HG03139 (cell line): ENCODE results near the gene ALDH16A1.
"Not testable (repeated sequence)": the region's sequence is repeated elsewhere in the genome, so short reads cannot be mapped to it uniquely, and the experiment has no call there.

Experiments
- ATAC-seq: cut with Tn5 transposase; IDR thresholded peaks from one replicate; pipeline ENCODE4 v1.9.1; 2021; ENCODE audit not compliant: unreplicated experiment

The ALDH16A1 gene

DNA sequence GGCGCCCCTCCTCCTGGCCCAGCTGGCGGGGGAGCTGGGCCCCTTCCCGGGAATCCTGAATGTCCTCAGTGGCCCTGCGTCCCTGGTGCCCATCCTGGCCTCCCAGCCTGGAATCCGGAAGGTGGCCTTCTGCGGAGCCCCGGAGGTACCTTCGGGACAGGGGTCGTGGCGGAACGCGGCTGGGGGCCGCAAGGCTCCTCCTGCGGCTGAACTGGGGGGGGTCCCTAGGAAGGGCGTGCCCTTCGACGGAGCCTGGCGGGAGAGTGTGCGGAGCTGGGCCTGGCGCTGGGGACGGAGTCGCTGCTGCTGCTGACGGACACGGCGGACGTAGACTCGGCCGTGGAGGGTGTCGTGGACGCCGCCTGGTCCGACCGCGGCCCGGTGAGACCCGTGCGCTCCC, 8.6 kb downstream of the ALDH16A1 start:
- no peak for ATAC-seq

DNA sequence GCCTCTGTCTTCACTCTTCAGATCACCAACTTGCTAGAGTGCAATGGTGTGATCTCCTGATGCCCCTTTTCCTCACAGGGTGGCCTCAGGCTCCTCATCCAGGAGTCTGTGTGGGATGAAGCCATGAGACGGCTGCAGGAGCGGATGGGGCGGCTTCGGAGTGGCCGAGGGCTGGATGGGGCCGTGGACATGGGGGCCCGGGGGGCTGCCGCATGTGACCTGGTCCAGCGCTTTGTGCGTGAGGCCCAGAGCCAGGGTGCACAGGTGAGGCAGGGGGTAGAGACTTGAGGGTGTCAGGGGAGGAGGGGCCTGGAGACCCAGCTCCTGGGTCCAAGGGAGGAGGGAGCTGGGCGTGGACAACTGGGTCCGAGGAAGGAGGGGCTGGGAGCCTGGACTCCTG, 9.5 kb downstream of the ALDH16A1 start:
- no peak for ATAC-seq

DNA sequence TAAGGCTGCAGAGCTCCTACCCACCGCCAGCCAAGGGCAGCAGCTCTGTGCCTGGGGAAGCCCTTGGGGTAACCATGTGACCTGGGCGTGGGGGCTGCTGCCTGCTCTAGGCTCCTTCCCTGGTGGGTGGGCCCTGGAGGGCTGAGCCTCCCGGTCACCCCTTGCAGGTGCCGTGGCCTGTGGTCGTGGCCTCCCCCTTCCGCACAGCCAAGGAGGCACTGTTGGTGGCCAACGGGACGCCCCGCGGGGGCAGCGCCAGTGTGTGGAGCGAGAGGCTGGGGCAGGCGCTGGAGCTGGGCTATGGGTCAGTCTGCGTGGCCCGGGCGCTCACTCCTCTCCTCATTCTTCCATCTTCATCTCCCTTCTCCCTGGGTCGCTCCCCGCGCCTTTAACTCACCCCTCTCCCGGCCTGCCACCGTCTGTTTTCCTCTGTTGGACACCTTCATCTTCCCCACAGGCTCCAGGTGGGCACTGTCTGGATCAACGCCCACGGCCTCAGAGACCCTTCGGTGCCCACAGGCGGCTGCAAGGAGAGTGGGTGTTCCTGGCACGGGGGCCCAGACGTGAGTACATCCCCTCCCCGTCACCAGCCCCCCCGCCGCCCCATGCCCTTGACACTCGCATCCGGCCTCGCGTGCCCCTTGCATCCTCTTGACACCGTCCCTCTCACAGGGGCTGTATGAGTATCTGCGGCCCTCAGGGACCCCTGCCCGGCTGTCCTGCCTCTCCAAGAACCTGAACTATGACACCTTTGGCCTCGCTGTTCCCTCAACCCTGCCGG, 11.1 kb downstream of the ALDH16A1 start:
- ATAC-seq: no peak

DNA sequence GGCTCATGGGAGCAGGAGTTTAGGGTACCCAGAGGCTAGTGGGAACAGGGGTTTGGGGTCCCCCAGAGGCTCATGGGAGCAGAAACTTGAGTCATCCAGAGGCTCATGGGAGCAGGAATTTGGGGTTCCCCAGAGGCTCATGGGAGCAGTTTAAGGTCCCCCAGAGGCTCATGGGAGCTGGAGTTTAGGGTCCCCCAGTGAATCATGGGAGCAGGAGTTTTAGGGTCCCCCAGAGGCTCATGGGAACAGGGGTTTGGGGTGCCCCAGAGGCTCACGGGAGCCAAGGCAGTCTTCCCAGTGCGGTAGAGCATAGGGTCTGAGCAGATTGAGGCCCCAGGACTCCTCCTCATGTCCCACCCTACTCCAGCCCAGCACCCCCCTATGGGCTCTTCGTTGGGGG, 12.3 kb downstream of the ALDH16A1 start:
- no peak for ATAC-seq

DNA sequence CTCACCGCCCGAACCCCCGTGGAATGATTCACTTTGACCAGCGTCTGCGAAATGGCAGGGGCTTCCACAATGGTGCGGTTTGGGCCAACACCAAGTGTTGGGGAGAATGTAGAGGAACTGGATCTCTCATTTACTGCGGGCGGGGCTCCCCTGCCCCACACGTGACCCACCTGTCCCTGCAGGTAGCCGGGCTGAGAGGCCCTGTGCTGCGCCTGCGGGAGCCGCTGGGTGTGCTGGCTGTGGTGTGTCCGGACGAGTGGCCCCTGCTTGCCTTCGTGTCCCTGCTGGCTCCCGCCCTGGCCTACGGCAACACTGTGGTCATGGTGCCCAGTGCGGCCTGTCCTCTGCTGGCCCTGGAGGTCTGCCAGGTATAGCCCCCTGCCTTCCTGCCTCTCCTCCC, 15.2 kb downstream of the ALDH16A1 start:
- no peak for ATAC-seq

DNA sequence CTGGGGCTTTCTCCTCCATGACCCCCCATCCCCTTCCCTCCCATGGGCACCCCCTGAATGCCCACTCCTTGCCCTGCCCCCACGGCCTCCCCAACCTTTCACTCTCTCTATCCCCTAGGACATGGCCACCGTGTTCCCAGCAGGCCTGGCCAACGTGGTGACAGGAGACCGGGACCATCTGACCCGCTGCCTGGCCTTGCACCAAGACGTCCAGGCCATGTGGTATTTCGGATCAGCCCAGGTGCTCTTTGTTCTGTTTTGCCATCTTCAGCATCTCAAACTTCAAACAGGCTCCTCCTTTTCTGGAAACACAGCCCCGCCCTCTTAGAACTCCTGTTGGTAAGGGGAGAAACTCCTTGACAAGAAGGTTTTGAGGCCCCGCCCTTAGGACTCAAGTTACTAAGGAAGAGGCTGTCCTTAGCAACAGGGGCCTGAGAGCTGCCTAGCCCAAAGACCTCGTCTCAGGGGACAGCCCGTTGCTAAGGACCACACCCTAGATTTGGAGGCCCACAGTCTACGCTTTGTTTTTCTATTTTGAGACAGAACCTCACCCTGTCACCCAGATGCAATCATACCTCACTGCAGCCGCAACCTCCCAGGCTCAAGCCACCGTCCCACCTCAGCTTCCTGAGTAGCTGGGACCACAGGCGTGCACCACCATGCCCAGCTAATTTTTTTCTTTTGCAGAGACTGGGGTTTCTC, 15.9 kb downstream of the ALDH16A1 start:
- ATAC-seq: peak; percentile 59

DNA sequence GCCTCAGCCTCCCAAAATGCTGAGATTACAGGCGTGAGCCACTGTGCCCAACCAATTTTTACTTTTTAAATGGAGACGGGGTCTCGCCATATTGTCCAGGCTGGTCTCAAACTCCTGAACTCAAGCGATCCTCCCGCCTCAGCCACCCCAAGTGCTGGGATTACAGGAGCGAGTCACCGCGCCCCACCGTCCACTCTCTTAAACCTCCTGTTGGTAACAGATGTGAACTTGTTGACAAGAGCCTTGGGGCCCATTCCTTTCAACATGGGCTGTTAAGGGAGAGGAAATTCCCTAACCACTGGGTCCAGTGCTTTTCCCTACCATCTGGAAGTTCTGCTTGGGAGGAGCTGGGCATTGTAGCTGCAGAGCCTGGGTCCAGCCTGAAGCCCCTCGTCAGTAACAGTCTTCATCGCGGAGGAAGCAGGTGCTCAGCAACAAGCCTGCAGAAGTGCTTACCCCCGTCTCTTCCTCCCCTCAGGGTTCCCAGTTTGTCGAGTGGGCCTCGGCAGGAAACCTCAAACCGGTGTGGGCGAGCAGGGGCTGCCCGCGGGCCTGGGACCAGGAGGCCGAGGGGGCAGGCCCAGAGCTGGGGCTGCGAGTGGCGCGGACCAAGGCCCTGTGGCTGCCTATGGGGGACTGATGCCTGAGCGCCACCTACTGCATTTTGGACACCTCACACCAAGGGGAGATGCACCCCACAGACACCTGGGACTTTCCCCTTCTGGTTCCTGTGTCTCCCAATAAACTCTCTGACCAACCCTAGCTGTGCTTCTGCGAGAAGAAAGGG, 17.0 kb downstream of the ALDH16A1 start:
- ATAC-seq: peak; percentile 38

DNA sequence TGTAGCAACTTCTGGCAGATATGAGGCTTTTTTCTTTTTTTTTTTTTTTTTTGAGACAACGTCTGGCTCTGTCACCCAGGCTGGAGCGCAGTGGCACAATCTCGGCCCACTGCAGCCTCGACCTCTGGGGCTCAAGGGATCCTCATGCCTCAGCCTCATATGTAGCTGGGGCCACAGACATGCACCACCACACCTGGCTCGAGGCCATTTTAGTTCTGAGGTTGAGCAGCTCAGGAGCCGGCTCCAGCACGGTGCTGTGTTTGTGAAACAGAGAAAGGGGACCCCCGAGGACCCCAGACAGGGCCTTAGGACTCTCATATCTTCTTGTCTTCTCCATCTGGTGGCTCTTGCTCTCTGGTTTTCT, 17.6 kb downstream of the ALDH16A1 start:
- no peak for ATAC-seq

DNA sequence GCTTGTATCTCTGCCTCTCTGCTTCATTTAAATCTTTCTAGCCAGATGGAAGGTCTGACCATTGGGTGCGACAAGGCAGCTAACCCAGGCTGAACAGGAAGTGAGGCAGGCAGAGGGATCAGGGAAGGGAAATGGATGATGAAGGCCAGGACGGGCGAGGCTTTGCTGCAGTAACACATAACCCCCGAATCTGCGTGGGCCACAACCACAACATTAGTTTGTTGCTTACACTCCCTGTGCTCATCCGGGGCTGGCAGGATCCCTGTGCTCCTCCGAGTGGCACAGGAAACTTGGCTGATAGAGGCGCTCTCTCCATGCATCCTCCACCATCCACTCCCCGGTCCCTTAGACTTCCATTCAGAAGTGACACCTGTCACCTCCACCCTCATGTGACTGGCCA, 19.9 kb downstream of the ALDH16A1 start:
- ATAC-seq: no peak

DNA sequence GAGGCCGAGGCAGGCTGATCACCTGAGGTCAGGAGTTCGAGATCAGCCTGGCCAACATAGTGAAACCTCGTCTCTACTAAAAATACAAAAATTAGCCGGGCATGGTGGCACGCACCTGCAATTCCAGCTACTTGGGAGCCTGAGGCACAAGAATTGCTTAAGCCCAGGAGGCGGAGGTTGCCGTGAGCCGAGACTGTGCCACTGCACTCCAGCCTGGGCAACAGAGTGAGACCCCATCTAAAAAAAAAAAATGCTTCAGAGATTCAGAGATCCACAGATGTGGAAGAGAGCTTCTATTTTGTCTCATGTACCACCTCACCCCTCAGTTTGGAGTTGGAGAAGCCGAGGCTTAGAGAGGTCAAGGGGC, 20.5 kb downstream of the ALDH16A1 start:
- ATAC-seq: not testable (repeated sequence)

DNA sequence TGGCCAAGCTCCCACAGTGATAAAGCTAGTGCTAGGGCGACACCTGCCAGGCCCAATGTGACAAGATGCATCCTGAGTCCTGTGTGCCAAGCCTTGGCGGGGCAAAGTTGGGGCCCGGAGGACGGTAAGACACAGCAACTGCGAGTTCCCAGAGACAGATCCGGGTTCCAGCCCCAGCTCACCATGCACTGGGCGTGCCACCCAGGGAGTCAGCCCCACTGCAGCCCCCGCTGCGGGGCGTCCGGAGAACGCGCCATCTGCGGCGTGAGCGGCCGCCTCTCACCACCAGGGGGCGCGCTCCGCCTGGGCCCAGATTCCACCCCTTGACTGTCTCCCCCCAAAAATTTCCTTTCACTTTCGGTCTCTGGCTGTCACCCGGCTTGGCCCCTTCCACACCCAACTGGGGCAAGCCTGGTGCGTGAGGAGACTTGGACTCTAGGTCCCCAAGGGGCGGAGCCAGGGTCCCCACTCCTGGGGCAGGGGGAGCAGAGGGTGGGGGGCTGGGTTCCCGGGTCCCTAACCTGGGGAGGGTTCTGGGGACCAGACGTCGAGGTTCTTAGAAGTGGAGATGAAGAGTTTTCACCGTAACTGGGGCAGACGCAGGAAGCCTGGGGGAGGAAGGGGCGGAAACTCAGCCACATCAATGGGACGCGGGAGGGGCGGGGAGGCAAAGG, 21.0 kb downstream of the ALDH16A1 start, which contains the start of gene FLT3LG:
TSS of gene FLT3LG (plus strand) at position 348 of the 674 bp plus-strand sequence. CDS start 425 bp downstream, outside the sequence.
- no peak for ATAC-seq

DNA sequence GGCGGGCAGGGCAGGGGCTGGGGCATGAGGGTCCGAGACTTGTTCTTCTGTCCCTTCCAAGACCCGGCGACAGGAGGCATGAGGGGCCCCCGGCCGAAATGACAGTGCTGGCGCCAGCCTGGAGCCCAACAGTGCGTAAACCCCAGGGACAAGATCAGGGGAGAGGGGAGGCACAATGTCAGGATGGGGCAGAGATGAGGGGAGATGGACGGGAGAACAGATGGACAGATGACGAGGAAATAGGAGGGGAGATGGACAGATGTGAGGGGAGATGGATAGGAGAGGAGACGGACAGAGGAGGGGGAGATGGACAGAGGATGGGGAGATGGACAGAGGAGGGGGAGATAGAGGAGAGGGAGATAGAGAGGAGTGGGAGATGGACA, 21.5 kb downstream of the ALDH16A1 start:
- ATAC-seq: no peak

DNA sequence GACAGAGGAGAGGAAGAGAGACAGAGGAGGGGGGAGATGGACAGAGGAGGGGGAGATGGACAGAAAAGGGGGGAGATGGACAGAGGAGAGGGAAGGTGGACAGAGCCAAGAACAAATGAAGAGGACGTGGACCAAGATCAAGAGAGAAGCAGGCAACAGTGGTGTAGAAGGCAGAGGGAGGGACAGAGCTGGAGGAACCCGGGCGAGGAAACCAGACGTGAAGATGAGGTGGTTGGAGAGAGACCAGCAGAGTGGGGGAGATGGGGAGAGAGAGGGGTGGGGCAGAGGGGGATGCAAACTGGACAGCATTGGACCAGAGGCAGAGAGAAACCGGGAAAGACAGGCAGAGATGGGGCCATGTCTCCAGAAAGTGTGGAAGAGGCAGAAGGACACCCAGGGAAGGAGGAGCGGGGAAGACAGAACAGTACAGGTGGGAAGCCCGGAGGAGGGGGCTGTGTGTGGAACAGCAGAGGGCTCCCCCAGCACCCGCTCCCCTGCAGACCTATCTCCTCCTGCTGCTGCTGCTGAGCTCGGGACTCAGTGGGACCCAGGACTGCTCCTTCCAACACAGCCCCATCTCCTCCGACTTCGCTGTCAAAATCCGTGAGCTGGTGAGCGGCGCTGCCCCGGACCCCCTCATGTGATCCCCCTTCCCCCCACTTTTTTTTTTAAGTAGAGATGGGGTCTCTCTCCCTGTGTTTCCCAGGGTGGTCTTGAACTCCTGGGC, 22.3 kb downstream of the ALDH16A1 start:
- ATAC-seq: no peak

DNA sequence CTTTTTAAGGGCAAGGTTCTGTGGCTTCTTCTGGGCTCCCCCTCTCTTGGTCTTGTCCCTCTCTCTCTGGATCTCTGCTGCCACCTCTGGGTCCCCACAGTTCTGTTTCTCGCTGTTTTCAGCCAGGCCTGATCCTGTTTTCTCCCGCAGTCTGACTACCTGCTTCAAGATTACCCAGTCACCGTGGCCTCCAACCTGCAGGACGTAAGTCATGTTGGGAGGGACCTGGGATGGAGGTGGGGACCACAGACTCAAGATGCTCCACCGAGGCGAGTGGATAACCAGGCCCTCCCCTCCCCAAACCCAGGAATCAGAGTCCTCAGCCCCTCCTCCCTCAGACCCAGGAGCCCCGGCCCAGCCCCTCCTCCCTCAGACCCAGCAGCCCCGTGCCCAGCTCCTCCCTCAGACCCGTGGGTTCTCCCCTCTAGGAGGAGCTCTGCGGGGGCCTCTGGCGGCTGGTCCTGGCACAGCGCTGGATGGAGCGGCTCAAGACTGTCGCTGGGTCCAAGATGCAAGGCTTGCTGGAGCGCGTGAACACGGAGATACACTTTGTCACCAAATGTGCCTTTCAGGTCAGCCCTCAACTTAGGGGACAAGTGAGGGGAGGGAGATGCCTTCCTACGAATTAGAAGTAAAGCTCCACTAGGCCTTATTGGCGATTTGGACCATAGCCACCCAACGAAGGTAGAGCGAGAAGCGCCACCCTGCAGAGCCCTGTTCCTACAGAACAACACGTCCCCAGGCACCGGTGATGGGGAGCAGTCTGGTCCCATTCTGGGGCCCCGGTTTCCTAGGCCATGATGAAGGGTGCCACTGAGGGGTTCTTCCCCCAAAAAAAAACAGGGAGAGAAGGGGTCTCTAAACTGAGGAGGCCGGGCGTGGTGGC, 23.2 kb downstream of the ALDH16A1 start:
- no peak for ATAC-seq

DNA sequence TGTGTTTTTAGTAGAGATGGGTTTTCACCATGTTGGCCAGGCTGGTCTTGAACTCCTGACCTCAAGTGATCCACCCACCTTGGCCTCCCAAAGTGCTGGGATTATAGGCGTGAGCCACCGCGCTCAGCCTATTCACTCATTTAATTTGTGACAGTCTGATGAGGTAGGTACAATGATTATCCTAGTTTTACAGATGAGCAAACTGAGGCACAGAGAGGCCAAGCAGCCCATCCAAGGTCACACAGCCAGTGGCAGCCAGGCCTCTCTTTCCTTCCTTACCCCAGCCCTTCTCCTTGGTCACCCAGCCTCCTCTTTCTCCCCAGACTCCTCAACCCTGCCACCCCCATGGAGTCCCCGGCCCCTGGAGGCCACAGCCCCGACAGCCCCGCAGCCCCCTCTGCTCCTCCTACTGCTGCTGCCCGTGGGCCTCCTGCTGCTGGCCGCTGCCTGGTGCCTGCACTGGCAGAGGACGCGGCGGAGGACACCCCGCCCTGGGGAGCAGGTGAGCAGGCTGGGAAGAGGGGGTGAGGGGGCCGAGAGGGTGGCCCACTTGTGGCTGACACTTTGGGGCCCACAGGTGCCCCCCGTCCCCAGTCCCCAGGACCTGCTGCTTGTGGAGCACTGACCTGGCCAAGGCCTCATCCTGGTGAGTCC, 27.1 kb downstream of the ALDH16A1 start:
- ATAC-seq: no peak

DNA sequence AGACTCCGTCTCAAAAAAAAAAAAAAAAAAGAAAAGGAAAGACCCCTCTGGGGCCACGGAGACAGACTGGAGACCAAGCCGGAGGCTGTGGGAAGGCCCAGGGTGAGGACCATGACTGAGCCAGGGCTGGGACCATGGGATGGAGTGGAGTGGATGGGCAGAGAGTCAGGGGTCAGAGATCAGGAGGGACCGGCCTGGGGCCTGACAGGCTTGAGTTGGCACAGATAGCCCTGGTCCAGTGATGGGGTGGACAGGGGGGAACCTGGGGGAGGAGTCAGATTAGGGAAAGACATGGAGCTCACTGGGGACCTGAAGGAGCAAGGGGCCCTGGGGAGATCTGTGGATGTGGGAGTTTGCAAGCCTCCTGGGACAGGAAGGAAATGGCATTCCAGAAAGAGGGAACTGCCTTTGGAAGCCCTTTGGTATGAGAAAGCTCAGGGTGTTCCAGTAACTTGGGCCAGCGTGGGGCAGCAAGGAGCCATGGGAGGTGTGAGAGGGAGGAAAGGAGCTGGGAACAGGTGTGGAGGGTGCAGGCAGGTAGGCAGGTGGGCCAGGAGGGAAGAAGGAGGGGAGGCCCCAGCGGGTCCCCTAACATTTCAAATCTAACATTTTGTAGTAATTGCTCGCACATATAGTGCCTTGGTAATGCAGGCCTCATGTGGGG, 28.1 kb downstream of the ALDH16A1 start:
- ATAC-seq: no peak

DNA sequence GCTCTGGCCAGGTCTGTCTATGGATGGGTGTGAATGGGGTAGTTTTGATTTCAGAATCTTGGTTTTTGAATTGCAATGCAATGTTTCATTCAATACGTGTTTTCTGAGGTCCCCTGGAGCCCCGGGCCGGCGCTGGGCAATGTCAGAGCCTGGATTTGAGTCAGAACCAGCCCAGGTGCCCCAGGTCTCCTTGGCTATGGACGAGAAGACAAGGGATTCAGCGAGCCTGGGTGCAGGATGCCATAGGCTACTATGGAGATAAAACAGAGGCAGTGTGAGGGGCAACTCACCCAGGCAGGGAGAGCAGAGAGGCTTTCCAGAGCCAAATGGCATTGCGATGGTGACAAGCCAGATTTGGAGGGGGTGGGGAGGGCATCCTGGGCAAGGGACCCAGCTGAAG, 33.2 kb downstream of the ALDH16A1 start:
- ATAC-seq: no peak

DNA sequence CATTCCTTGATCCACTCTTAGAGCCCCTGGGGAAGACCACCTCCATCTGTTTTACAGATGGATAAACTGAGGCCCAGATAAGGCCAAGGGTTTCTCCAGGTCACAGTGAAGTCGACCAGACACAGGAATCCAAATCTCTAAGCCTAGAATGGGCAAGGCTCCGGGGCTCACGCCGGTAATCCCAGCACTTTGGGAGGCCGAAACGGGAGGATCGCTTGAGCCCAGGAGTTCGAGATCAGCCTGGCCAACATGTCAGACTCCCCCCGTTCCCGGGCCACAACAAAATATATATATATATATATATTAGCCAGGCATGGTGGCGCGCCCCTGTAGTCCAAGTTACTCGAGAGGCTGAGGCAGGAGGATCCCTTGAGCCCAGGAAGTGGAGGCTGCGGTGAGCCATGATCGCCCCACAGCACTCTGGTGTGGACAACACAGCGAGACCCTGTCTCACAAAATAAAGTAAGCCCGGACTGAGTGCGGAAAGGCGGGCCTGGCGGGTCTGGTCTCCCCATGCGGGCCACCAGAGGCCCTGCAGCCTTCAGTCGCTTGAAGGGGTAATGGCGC, 33.8 kb downstream of the ALDH16A1 start:
- no peak for ATAC-seq
